ENCODE data around the gene PROM2. TPM values are rescaled to one million over a fixed set of nuclear protein-coding genes. Genes with fewer than 3 reads are reported as not detected.
A peak's percentile ranks its signal among the peaks of the same experiment; 100 is the strongest.

Gene PROM2
- total RNA-seq, 4 donors from 2014 or later, result 59.7 to 184 (median 83.5) TPM

DNA sequence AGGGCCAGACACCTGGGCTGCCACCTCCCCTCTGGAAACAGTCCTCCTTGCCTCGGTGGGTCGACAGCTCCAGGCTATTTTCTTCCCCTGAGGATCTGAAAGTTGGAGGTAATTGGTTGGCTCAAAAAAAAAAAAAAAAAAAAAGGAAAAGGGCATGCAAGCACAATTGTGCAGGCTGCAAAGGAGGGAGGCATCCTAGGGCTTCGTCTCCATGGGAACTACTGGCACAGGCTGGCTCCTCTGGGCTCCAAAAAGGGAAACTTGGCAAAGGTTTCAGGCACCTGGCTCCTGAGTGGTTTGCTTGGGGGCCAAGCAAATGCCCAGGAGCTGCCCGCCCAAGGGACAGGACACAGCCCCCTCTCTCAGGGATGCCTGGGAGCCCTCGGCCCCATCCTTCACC, 21.8 kb downstream of the PROM2 start:
- DNase-seq, result no peak
- TF ChIP-seq POLR2A (IDR thresholded peaks at IDR 0.05), result no peak
- TF ChIP-seq, protein P1, sequence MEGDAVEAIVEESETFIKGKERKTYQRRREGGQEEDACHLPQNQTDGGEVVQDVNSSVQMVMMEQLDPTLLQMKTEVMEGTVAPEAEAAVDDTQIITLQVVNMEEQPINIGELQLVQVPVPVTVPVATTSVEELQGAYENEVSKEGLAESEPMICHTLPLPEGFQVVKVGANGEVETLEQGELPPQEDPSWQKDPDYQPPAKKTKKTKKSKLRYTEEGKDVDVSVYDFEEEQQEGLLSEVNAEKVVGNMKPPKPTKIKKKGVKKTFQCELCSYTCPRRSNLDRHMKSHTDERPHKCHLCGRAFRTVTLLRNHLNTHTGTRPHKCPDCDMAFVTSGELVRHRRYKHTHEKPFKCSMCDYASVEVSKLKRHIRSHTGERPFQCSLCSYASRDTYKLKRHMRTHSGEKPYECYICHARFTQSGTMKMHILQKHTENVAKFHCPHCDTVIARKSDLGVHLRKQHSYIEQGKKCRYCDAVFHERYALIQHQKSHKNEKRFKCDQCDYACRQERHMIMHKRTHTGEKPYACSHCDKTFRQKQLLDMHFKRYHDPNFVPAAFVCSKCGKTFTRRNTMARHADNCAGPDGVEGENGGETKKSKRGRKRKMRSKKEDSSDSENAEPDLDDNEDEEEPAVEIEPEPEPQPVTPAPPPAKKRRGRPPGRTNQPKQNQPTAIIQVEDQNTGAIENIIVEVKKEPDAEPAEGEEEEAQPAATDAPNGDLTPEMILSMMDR (IDR thresholded peaks at IDR 0.05), result no peak
- Histone ChIP-seq H3K36me3 (peaks cover 0 to 11% (median 0%) of the 10 kb centered on the region in 3 donors), H3K4me1 (peaks cover 0 to 33% (median 15%) of the 10 kb centered on the region in 3 donors), H3K27ac (no peak overlapping the region), H3K4me3 (no peak overlapping the region), H3K9me3 (peaks cover 0 to 6% (median 0%) of the 10 kb centered on the region in 3 donors), H3K27me3 (peaks cover 0 to 50% (median 0%) of the 10 kb centered on the region in 4 donors)
- 14 to 56% methylated on average over 1 to 2 of the region's 5 CpGs for WGBS, 2 donors
- intact Hi-C loops (cut with DNase I), result no loop called here

DNA sequence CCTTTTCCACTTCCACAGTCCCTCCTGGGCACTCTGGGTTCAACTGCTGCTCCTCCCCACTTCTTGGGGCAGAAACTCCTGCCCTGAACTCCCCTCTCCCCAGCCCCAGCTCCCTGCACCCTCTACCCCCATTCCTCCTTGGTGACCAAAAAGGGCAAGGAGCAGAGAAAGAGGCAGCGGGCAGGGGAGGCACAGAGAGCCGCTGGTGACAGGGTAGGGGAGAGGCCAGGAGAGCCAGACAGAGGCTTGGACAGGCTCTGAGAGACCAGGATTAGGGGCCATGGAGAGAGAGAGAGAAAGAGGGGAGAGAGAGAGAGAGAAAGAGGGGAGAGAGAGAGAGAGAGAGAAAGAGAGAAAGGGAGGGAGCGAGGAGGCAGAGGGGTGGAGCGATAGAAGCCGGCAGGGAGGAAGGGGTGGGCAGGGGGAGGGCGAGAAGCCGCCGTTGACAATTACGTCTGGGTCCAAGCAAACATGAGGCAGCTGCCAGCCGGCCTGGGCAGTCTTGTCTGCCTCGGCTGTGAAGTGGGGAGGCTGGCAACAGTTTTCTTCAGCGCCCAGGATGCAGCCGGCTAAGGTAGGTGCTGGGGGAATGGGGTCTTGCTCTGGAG, 22.7 kb downstream of the PROM2 start, which contains the start of gene KCNIP3:
Gene KCNIP3 (plus strand): TSS at position 468 of the 608 bp plus-strand sequence. CDS start 92 bp downstream, at position 560.
- Histone ChIP-seq H3K9me3 (no peaks in the 10 kb centered on the region), H3K27ac (no peak within 1 kb of the TSS), H3K36me3 (peaks cover 0 to 4% (median 0%) of the 10 kb centered on the region in 3 donors), H3K4me3 (peak within 1 kb of the TSS in 2 of 4 donors; percentile 11 to 32), H3K4me1 (peaks cover 0 to 33% (median 15%) of the 10 kb centered on the region in 3 donors), H3K27me3 (peaks cover 0 to 60% (median 0%) of the 10 kb centered on the region in 4 donors)
- 2 to 8% methylated on average over 10 to 12 of the region's 13 CpGs for WGBS, 2 donors
- TF ChIP-seq POLR2A (IDR thresholded peaks at IDR 0.05), result no peak
- TF ChIP-seq, protein P1 (IDR thresholded peaks at IDR 0.05), result no peak
- no peak for DNase-seq
- intact Hi-C loops (cut with DNase I), result no loop called here

DNA sequence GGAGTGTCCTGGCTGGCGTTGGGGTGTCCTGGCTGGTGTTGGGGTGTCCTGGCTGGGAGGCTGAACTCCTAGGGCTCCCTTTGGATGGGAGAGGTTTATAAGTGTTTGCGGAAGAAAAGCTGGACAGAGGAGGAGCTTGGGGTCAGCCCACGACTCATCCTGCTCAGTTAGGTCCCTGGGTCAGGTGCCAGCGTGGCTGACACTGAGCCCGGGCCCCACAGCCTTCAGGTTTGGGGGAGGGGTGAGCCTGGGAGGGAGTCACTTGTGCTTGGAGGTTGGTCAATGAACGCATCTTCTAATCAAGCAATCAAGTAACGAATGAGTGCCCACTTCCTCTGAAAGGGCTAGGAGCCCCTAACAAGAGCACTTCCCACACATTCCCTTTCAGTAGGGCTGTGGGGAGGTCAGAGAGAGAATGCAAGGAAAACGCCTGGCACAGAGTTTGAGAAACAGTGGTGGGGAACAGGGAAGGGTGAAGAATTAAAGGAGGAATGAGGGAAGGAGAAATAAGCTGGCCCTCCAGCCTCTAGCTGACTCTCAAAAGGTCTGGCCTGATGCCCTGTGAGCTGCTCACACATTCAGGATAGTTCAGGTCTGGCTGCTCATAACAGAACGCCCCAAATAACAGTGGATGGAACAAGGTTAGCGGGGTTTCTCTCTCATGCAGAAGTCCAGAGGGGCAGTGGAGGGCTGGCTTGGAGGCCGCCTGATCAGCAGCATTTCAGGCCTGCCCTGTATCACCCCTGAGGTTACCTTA, 23.6 kb downstream of the PROM2 start:
- WGBS, 2 donors, result 64 to 71% methylated on average over 6 to 9 of the region's 11 CpGs
- Histone ChIP-seq H3K27ac (no peak overlapping the region), H3K9me3 (no peaks in the 10 kb centered on the region), H3K36me3 (no peaks in the 10 kb centered on the region), H3K4me3 (peak overlapping the region in 1 of 4 donors; percentile 11), H3K27me3 (peaks cover 0 to 68% (median 0%) of the 10 kb centered on the region in 4 donors), H3K4me1 (peaks cover 0 to 33% (median 15%) of the 10 kb centered on the region in 3 donors)
- DNase-seq, result no peak
- TF ChIP-seq POLR2A (IDR thresholded peaks at IDR 0.05), result no peak
- TF ChIP-seq, protein P1 (IDR thresholded peaks at IDR 0.05), result no peak
- intact Hi-C loops (cut with DNase I), result no loop called here

DNA sequence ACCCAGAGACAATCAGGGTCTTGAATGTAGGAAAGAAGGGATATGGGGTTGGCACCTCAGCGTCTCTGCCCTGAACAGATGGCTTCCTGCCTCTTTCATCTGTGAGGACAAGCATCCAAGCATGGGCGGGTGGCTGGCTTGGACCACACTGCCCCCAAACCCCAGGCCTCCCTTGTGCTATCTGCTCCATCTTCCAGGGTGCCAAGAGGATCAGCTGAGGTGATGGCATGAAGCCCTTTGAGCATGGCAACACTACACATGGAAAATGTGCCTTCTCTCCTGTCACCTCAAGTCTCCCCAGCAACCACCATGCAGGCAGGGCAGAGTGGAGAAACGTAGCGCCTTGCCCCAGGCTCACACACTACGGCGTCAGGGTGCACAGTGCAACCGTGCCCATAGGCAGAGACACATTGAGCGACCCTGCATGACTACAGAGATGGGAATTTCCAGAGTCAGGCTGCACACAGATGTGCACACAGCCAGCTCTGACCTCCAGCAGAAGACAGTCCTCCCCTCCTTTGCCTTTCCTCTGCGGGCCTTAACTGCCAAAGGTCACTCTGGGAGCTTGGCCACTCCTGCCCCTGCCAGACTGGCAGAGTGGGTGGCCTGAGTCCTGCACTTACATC, 24.4 kb downstream of the PROM2 start:
- TF ChIP-seq POLR2A (IDR thresholded peaks at IDR 0.05), result no peak
- TF ChIP-seq, protein P1 (IDR thresholded peaks at IDR 0.05), result no peak
- peaks cover 0 to 33% (median 15%) of the 10 kb centered on the region in 3 donors for H3K4me1 ChIP-seq
- H3K4me3 ChIP-seq, result no peak overlapping the region
- DNase-seq, result no peak
- no peaks in the 10 kb centered on the region for H3K9me3 ChIP-seq
- H3K27ac ChIP-seq, result no peak overlapping the region
- H3K36me3 ChIP-seq, result no peaks in the 10 kb centered on the region
- WGBS, 2 donors, result 48 to 62% methylated on average over 5 to 7 of the region's 9 CpGs
- intact Hi-C loops (cut with DNase I), result no loop called here
- peaks cover 0 to 76% (median 0%) of the 10 kb centered on the region in 4 donors for H3K27me3 ChIP-seq
